ENCODE measurements around the gene S100A5. TPM values are rescaled to one million over a fixed set of nuclear protein-coding genes. Genes with fewer than 3 reads are reported as not detected.

Gene S100A5
- total RNA-seq, 6 experiments from 2014 or later = not detected

DNA sequence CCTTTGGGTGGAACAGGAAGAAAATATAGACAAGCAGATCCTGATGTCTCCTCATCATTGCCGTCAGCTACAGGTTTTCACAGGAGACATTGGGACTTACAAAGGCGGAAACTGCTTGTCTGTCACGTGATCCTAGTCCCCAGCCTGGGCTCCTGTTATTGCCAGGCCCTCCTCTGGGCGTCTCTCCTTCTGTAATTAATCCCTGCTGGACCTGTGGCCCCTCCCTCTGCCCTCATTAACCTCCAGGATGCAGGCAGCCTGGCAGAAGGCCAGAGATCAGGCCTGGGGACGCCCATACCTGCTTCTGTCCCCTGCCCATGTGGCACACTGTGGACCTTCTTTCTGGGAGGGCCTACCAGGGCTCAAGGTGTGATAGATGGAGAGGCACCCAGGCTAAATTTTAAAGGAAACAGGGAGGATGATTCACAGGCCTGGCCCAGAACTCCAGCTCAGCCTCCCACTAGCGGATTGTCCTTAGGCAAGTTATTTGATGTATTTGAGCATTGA lies 2.4 kb downstream of the S100A5 start:
- no peak for DNase-seq
- no peak for ATAC-seq

DNA sequence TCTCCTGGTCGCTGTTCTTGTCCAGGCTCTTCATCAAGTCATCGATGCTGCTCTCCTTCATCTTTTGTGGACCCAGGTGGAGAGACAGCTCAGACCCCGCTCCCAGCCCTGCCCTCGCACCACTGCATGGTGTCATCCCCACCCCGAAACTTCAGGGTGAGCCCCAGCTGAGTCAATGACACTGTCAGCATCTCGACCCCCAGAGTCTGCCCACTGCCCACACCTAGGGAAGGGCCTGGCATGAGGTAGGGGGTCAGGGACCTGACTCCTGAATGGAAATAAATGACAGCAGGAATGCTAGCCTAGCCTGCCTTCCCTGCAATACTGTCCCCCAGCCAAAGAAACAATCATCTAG lies 3.4 kb downstream of the S100A5 start:
- peak in 1 of 3 donors; percentile 45 for DNase-seq
- no CpG with 5 or more reads among the region's 6 CpGs for WGBS (ENCODE audit: insufficient coverage, low coverage, low lambda C conversion rate, missing lambda C conversion rate)

More for the DNA sequence above, 2.4 kb downstream of the S100A5 start:
- Histone ChIP-seq H3K27me3 (no peaks in the 10 kb centered on the region), H3K27ac (no peak overlapping the region), H3K9me3 (no peaks in the 10 kb centered on the region), H3K4me3 (no peak overlapping the region), H3K36me3 (no peaks in the 10 kb centered on the region), H3K4me1 (no peaks in the 10 kb centered on the region)
- TF ChIP-seq, protein P1, sequence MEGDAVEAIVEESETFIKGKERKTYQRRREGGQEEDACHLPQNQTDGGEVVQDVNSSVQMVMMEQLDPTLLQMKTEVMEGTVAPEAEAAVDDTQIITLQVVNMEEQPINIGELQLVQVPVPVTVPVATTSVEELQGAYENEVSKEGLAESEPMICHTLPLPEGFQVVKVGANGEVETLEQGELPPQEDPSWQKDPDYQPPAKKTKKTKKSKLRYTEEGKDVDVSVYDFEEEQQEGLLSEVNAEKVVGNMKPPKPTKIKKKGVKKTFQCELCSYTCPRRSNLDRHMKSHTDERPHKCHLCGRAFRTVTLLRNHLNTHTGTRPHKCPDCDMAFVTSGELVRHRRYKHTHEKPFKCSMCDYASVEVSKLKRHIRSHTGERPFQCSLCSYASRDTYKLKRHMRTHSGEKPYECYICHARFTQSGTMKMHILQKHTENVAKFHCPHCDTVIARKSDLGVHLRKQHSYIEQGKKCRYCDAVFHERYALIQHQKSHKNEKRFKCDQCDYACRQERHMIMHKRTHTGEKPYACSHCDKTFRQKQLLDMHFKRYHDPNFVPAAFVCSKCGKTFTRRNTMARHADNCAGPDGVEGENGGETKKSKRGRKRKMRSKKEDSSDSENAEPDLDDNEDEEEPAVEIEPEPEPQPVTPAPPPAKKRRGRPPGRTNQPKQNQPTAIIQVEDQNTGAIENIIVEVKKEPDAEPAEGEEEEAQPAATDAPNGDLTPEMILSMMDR (IDR thresholded peaks at IDR 0.05) = no peak
- intact Hi-C loops (cut with DNase I) = no loop called here
- 84% methylated on average over 5 of the region's 6 CpGs for WGBS (ENCODE audit: insufficient coverage, low coverage, low lambda C conversion rate, missing lambda C conversion rate)

DNA sequence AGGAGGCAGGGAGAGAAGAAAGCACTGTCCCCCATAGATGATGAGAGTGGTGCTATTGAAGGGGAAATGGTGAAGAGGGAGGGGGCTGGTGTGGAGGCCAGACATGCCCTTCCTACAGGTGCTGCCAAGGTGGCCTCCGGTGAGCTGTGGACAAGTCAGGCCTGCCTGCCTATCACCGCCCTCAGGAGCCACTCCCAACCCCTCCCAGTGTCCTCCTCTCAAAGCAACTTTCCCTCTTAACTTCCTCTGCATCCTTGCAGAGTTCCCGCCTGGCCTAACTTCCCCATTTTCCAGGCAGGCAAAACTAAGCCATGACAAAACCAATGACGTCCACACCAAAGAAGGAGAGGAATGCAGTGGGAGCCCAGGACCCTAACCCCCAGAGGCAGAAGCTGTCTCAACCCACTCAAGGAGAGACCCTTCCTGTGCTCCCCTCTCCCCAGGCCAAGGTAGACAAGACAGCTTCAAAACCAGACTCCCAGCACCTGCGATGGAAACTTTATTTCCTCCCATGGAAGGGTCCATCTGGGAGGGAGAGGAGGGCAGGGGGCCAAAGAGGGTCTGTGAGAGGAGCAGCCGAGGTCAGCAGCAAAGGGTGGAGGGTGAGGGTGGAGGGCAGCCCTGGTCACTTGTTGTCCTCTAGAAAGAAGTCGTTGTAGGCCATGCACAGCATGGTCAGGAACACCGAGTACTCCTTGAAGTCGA lies 3.9 kb downstream of the S100A5 start:
- H3K4me3 ChIP-seq = no peak overlapping the region
- H3K27me3 ChIP-seq = peaks cover 0 to 3% of the 10 kb centered on the region in 2 donors
- TF ChIP-seq POLR2A (IDR thresholded peaks at IDR 0.05) = no peak
- TF ChIP-seq, protein P1 (IDR thresholded peaks at IDR 0.05) = no peak
- H3K4me1 ChIP-seq = no peaks in the 10 kb centered on the region
- H3K27ac ChIP-seq = peak overlapping the region in 1 of 3 donors; percentile 75
- intact Hi-C loops (cut with DNase I) = no loop called here
- no peaks in the 10 kb centered on the region for H3K36me3 ChIP-seq
- no peaks in the 10 kb centered on the region for H3K9me3 ChIP-seq
- 69% methylated on average over 2 of the region's 9 CpGs for WGBS (ENCODE audit: insufficient coverage, low coverage, low lambda C conversion rate, missing lambda C conversion rate)
- ATAC-seq = no peak
- DNase-seq = peak in 1 of 3 donors; percentile 42

More for the DNA sequence above, 3.4 kb downstream of the S100A5 start:
- Histone ChIP-seq H3K4me3 (no peak overlapping the region), H3K27me3 (no peaks in the 10 kb centered on the region), H3K27ac (no peak overlapping the region), H3K9me3 (no peaks in the 10 kb centered on the region), H3K4me1 (no peaks in the 10 kb centered on the region), H3K36me3 (no peaks in the 10 kb centered on the region)
- TF ChIP-seq POLR2A (IDR thresholded peaks at IDR 0.05) = no peak
- TF ChIP-seq, protein P1 (IDR thresholded peaks at IDR 0.05) = no peak
- intact Hi-C loops (cut with DNase I) = no loop called here
- ATAC-seq = no peak

DNA sequence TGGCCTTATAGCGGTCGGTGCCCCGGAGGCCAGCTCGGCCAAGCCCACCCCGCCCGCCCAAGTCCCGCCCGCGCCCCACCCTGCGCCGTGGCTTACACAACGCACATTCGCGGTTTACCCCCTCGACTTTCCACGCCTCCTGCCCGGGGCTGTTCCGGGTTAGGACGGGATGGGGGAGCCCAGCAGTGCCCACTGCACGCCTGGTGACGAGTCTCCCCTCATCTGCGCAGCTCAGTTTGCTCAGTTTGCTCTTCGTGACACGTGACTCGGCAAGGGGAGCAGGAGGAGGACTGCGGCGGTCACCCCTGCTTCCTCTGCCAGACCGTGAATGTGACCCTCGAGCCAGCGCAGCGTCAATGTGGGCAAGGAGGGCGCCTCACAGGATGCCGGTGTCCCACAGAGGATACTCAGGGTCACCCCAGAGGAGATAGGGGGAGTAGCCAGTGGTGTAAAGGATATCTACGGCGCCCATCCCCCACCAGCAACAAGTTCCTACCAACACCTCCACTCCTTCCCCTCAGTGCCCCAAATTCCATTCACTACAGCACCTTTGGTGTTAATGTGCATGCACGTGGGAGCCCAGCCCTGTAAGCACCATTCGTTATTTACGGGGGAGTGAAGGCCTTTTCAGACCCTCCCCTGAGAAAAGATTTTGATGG lies 4.6 kb downstream of the S100A5 start:
- TF ChIP-seq, protein P1 (IDR thresholded peaks at IDR 0.05) = no peak
- peak; percentile 31 for TF ChIP-seq POLR2A (IDR thresholded peaks at IDR 0.05)
- Histone ChIP-seq H3K4me3 (peak overlapping the region; percentile 41 to 49 (median 49)), H3K4me1 (no peaks in the 10 kb centered on the region), H3K27ac (peak overlapping the region; percentile 69 to 84 (median 75)), H3K27me3 (peaks cover 0 to 7% of the 10 kb centered on the region in 2 donors), H3K36me3 (no peaks in the 10 kb centered on the region), H3K9me3 (no peaks in the 10 kb centered on the region)
- peak; percentile 45 to 72 (median 70) for DNase-seq
- intact Hi-C loops (cut with DNase I) = no loop called here
- 5% methylated on average over 5 of the region's 38 CpGs for WGBS (ENCODE audit: insufficient coverage, low coverage, low lambda C conversion rate, missing lambda C conversion rate)
- peak; percentile 59 to 66 (median 66) for ATAC-seq
